Measurements from ENCODE around the gene MNT.

MNT gene

DNA sequence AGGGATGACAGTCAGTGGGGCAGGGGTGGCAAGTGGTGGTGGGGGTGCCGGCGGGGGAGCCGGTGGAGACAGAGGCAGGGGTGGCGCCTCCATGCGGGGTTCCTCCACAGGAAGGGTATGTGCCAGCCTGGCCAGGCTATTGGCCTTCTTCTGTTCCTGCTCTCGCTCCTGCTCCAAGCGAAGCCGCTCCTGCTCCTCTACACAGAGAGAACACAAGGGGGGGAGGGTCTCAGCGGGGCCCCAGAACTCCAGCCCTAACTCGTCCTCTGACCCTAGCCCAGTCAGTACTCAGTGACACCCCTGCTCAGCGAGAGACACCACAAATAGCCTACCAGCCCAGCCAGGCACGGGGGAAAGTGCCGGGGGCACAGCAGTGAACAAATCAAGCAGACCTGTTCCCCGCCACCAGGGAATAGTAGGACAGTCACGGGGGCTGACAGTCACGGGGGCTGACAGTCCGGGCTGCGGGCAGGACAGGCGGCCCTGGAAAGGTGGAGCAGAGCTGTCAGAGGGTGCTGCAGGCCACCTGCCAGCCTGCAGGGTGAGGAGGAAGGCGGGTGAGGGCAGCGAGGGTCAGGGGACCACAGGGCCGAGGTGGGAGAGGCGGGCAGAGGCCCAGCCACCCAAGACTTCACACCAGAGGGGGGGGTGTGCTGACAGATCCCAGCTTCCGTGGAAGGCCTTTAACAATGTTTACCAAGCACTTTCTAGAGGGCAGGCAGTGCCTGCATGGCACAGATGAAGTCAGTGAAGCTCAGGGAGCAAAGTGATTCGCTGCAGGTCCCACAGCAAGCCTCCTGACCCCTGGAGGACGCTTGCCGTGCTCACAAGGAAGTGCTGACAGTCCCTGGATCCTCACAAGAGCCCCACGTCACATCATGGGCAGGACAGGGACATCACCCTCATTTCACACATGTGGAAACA lies 5.3 kb downstream of the MNT start:
- TF ChIP-seq CTCF (conservative IDR thresholded peaks at IDR 0.05; ENCODE audit: low read length): peak; percentile 28
- DNase-seq (ENCODE audit: low read depth): peak; percentile 57
- H3K4me3 ChIP-seq (ENCODE audit: low read length): peak overlapping the region; percentile 62; the same call in 1 of the 2 replicates

- no peak for DNase-seq (ENCODE audit: low read depth)
- H3K4me3 ChIP-seq (ENCODE audit: low read length): no peak overlapping the region
- TF ChIP-seq CTCF (conservative IDR thresholded peaks at IDR 0.05; ENCODE audit: low read length): no peak
These were observed 6.1 kb downstream of the MNT start for GRCh38 chr17:2394775-2395201.

GRCh38 chr17:2393954-2394749 lies 6.7 kb downstream of the MNT start:
- TF ChIP-seq CTCF (conservative IDR thresholded peaks at IDR 0.05; ENCODE audit: low read length): no peak
- peak overlapping the region; percentile 52 for H3K4me3 ChIP-seq (ENCODE audit: low read length)

DNA sequence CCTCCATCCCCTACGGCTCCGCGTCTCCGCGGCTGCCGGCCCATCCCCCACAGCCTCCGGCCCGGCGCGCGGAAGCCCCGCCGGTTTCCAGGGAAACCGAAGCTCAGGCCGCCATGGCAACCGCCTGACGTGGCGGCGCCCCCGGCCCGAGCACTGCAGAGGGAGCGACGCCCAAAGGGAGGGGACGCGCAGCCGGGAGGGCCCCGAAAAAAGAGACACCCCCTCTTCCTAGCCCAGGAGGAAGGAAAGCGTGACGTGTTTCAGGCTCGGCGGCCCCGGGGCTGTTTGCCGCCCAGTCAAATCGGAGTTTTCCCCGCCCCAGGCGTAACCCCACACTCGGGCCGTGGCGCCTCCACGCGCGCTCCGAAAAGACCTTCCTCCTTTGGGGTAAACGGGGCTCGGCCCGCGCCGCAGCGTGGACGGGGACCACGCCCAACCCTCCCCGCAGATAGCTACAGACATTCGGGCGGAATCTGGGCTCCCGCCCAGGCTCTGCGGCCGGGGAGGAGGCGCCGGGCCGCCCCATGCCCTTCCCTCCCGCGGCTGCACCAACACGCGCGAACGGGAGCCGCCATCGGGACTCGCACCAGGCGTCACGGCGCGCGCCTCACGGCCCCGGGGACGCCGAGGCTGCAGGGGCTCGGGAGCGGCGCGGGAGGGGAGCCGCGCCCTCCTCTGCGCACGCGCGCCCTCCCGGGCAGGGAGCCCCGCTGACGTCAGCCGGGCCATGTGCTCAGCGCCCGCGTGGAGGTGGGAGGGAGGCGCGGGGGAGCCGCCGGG lies 7.5 kb downstream of the MNT start:
- TF ChIP-seq CTCF (conservative IDR thresholded peaks at IDR 0.05; ENCODE audit: low read length): no peak
- peak overlapping the region; percentile 69 for H3K4me3 ChIP-seq (ENCODE audit: low read length)
- DNase-seq (ENCODE audit: low read depth): peak; percentile 75

More at GRCh38 chr17:2393954-2394749, 6.7 kb downstream of the MNT start:
- no peak for DNase-seq (ENCODE audit: low read depth)

DNA sequence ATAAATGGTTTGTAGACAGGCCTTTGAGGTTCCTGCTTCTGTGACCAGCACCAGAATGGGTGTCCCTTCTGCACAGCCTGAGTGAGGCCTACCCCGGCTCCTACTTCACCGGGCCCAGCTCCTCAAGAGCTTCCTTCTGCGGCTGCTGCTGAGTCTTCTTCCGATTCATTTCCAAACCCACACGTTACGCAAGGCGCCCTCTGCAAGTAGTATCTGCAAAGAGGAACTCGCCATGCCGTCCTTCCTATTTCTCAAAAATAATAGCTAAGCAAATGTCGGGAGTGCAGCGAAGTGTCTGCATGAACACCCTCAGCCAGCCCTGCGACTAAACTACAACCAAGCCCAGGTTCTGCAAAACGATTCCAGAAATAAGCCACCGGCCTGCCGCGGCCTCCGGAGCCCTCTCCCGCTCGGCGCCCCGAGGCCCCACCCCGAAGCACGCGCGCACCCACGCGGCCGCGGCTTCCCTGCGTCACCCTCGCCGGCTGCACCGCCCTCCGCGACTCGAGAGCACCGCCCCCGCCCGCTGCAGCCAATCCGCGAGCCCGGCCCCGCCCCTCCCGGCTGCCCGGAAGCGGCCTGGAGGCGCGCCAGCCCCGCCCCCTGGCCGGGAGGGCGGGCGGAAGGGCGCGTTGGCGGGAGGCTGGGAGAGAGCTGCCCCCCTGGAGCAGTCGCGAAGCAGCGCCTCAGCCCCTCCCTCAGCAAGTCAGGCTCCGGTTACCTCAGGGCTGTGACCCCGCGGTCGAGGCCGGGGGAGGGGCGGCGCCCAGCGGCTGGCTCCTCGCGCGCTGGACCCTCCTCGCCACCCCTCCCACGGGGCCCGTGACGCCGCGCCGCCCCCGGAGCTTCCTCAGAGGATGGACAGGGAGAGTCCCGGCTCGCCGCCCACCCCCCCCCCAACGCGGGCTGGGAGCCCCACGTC lies 8.3 kb downstream of the MNT start:
- H3K4me3 ChIP-seq (ENCODE audit: low read length): peak overlapping the region; percentile 69
- TF ChIP-seq CTCF (conservative IDR thresholded peaks at IDR 0.05; ENCODE audit: low read length): no peak
- DNase-seq (ENCODE audit: low read depth): peak; percentile 92
